SK-N-SH (cell line): ENCODE data around the gene BCAR1.

ENCODE experiments used
- EZH2phosphoT487 ChIP-seq: fragments of 200-600 bp; sonication (generic); IDR thresholded peaks from 2 replicates; pipeline ENCODE4 v1.6.1; 2017; ENCODE audit warnings: low read depth, mixed run types, mild to moderate bottlenecking, antibody characterized with exemption, moderate library complexity, borderline replicate concordance
- MXI1 ChIP-seq: IDR thresholded peaks from 2 replicates; pipeline ENCODE4 v1.6.1; 2012; ENCODE audit warnings: mild to moderate bottlenecking, low read depth, low read length, improper control_type of control experiment
- REST ChIP-seq: IDR thresholded peaks from 2 replicates; pipeline ENCODE4 v1.6.1; 2012; ENCODE audit warnings: mild to moderate bottlenecking, low read depth, low read length, moderate library complexity
- RFX5 ChIP-seq: IDR thresholded peaks from 2 replicates; pipeline ENCODE4 v1.6.1; 2012; ENCODE audit warnings: mild to moderate bottlenecking, improper control_type of control experiment, low read length
- TAF1 ChIP-seq: IDR thresholded peaks from 2 replicates; pipeline ENCODE4 v1.6.1; 2012; ENCODE audit warnings: low read depth, mild to moderate bottlenecking, low read length, moderate library complexity, borderline replicate concordance
- TF ChIP-seq, protein P1 (sequence below): fragments of 200-600 bp; sonication (generic); IDR thresholded peaks from 2 replicates; pipeline ENCODE4 v1.6.1; 2017; ENCODE audit warnings: antibody characterized with exemption, mild to moderate bottlenecking, moderate library complexity
- TF ChIP-seq, protein P2 (sequence below): IDR thresholded peaks from 2 replicates; pipeline ENCODE4 v1.4.0; 2012; ENCODE audit warnings: low read depth

GRCh38 chr16:75288596-75289120, 37.2 kb upstream of the BCAR1 start:
- TF ChIP-seq, protein P1, sequence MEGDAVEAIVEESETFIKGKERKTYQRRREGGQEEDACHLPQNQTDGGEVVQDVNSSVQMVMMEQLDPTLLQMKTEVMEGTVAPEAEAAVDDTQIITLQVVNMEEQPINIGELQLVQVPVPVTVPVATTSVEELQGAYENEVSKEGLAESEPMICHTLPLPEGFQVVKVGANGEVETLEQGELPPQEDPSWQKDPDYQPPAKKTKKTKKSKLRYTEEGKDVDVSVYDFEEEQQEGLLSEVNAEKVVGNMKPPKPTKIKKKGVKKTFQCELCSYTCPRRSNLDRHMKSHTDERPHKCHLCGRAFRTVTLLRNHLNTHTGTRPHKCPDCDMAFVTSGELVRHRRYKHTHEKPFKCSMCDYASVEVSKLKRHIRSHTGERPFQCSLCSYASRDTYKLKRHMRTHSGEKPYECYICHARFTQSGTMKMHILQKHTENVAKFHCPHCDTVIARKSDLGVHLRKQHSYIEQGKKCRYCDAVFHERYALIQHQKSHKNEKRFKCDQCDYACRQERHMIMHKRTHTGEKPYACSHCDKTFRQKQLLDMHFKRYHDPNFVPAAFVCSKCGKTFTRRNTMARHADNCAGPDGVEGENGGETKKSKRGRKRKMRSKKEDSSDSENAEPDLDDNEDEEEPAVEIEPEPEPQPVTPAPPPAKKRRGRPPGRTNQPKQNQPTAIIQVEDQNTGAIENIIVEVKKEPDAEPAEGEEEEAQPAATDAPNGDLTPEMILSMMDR = no peak
- TF ChIP-seq, protein P2, sequence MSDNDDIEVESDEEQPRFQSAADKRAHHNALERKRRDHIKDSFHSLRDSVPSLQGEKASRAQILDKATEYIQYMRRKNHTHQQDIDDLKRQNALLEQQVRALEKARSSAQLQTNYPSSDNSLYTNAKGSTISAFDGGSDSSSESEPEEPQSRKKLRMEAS = no peak
- TF ChIP-seq RFX5 = no peak
- TF ChIP-seq MXI1 = no peak
- no peak for TF ChIP-seq EZH2phosphoT487
- TF ChIP-seq REST = no peak
- no peak for TF ChIP-seq TAF1
